Renal pelvis (tissue), 12 donors: ENCODE results near the gene ATIC. TPM values are rescaled to one million over a fixed set of nuclear protein-coding genes. Genes with fewer than 3 reads are reported as not detected.

Experiments
- DNase-seq: peaks from one replicate; pipeline ENCODE4 v3.0.0-alpha.2; 2013
- long read RNA-seq, 16 experiments: transcript quantifications; one replicate each; lab custom pipeline, GENCODE V29; 2026
- polyA plus RNA-seq, 3 donors: library from polyadenylated mRNA; unstranded; fragments of 120-200 nt; gene quantifications; one replicate each; pipeline ENCODE4 v1.2.1, GENCODE V29; 2013; ENCODE audit not compliant: insufficient read length in 3 of 3

Gene ATIC
- polyA plus RNA-seq = 100 to 1,000 TPM; 110 to 134 (median 133) TPM
- long read RNA-seq, donor 1, transcript ATIC-201 (16 exons, 2,213 nt) = major isoform, 17 of 360 reads
- long read RNA-seq, donor 1, transcript ATIC-205 (15 exons, 2,275 nt) = minor isoform, 6 of 360 reads
- long read RNA-seq, donor 1, partial matches to known transcripts = 335 of 360 reads
- long read RNA-seq, donor 1, other reads (novel, unspliced or antisense) = 0 of 360 reads
- long read RNA-seq, donor 2, transcript ATIC-201 (16 exons, 2,213 nt) = major isoform, 20 of 243 reads
- long read RNA-seq, donor 2, partial matches to known transcripts = 172 of 243 reads
- long read RNA-seq, donor 2, other reads (novel, unspliced or antisense) = 44 of 243 reads
- long read RNA-seq, donor 3, transcript ATIC-201 (16 exons, 2,213 nt) = major isoform, 17 of 21 reads
- long read RNA-seq, donor 3, partial matches to known transcripts = 0 of 21 reads
- long read RNA-seq, donor 3, other reads (novel, unspliced or antisense) = 0 of 21 reads
- long read RNA-seq, donor 4, transcript ATIC-201 (16 exons, 2,213 nt) = major isoform, 20 of 30 reads
- long read RNA-seq, donor 4, partial matches to known transcripts = 5 of 30 reads
- long read RNA-seq, donor 4, other reads (novel, unspliced or antisense) = 0 of 30 reads
- long read RNA-seq, donor 5, transcript ATIC-201 (16 exons, 2,213 nt) = major isoform, 8 of 10 reads
- long read RNA-seq, donor 5, partial matches to known transcripts = 0 of 10 reads
- long read RNA-seq, donor 5, other reads (novel, unspliced or antisense) = 0 of 10 reads
- long read RNA-seq, donor 6, transcript ATIC-212 (2 exons, 486 nt) = minor isoform, 5 of 271 reads
- long read RNA-seq, donor 6, transcript ATIC-201 (16 exons, 2,213 nt) = major isoform, 14 of 271 reads
- long read RNA-seq, donor 6, partial matches to known transcripts = 252 of 271 reads
- long read RNA-seq, donor 6, other reads (novel, unspliced or antisense) = 0 of 271 reads
- long read RNA-seq, donor 7, transcript ATIC-201 (16 exons, 2,213 nt) = major isoform, 17 of 23 reads
- long read RNA-seq, donor 7, partial matches to known transcripts = 0 of 23 reads
- long read RNA-seq, donor 7, other reads (novel, unspliced or antisense) = 0 of 23 reads
- long read RNA-seq, donor 8, transcript ATIC-201 (16 exons, 2,213 nt) = major isoform, 6 of 10 reads
- long read RNA-seq, donor 8, partial matches to known transcripts = 0 of 10 reads
- long read RNA-seq, donor 8, other reads (novel, unspliced or antisense) = 0 of 10 reads
- long read RNA-seq, donor 9, transcript ATIC-201 (16 exons, 2,213 nt) = major isoform, 17 of 24 reads
- long read RNA-seq, donor 9, partial matches to known transcripts = 0 of 24 reads
- long read RNA-seq, donor 9, other reads (novel, unspliced or antisense) = 0 of 24 reads
- long read RNA-seq, donor 10, transcript ATIC-201 (16 exons, 2,213 nt) = major isoform, 15 of 19 reads
- long read RNA-seq, donor 10, partial matches to known transcripts = 0 of 19 reads
- long read RNA-seq, donor 10, other reads (novel, unspliced or antisense) = 0 of 19 reads
- long read RNA-seq, donor 11, transcript ATIC-201 (16 exons, 2,213 nt) = major isoform, 9 of 12 reads
- long read RNA-seq, donor 11, partial matches to known transcripts = 0 of 12 reads
- long read RNA-seq, donor 11, other reads (novel, unspliced or antisense) = 0 of 12 reads
- long read RNA-seq, donor 12, transcript ATIC-201 (16 exons, 2,213 nt) = major isoform, 21 of 31 reads
- long read RNA-seq, donor 12, transcript ATIC-205 (15 exons, 2,275 nt) = minor isoform, 7 of 31 reads
- long read RNA-seq, donor 12, partial matches to known transcripts = 0 of 31 reads
- long read RNA-seq, donor 12, other reads (novel, unspliced or antisense) = 0 of 31 reads
- long read RNA-seq, donor 13, transcript ATIC-201 (16 exons, 2,213 nt) = major isoform, 7 of 12 reads
- long read RNA-seq, donor 13, partial matches to known transcripts = 0 of 12 reads
- long read RNA-seq, donor 13, other reads (novel, unspliced or antisense) = 0 of 12 reads
- long read RNA-seq, donor 14 = 0 reads
- long read RNA-seq, donor 15, transcript ATIC-201 (16 exons, 2,213 nt) = major isoform, 16 of 20 reads
- long read RNA-seq, donor 15, partial matches to known transcripts = 0 of 20 reads
- long read RNA-seq, donor 15, other reads (novel, unspliced or antisense) = 0 of 20 reads
- long read RNA-seq, donor 16, transcript ATIC-201 (16 exons, 2,213 nt) = major isoform, 15 of 29 reads
- long read RNA-seq, donor 16, partial matches to known transcripts = 6 of 29 reads
- long read RNA-seq, donor 16, other reads (novel, unspliced or antisense) = 0 of 29 reads

- DNase-seq = peak; percentile 90
These were observed at the start of gene ATIC for GRCh38 chr2:215311625-215312396. Gene ATIC (plus strand): TSS chr2:215312059. CDS start chr2:215312143, 84 bp downstream.

GRCh38 chr2:215262303-215262702, 49.6 kb upstream of the ATIC start:
- DNase-seq = no peak

GRCh38 chr2:215262741-215263362, 49.0 kb upstream of the ATIC start:
- no peak for DNase-seq

GRCh38 chr2:215264374-215264773, 47.5 kb upstream of the ATIC start:
- DNase-seq = no peak

GRCh38 chr2:215269397-215270117, 42.3 kb upstream of the ATIC start:
- DNase-seq = peak; percentile 85

- no peak for DNase-seq
These were observed 41.8 kb upstream of the ATIC start for GRCh38 chr2:215270118-215270451.

- DNase-seq = peak; percentile 37
These were observed 40.4 kb upstream of the ATIC start for GRCh38 chr2:215271446-215271845.

GRCh38 chr2:215272918-215273317, 38.9 kb upstream of the ATIC start:
- no peak for DNase-seq

GRCh38 chr2:215274829-215275228, 37.0 kb upstream of the ATIC start:
- no peak for DNase-seq

- DNase-seq = no peak
These were observed 36.0 kb upstream of the ATIC start for GRCh38 chr2:215275824-215276223.

GRCh38 chr2:215277944-215278343, 33.9 kb upstream of the ATIC start:
- DNase-seq = no peak

GRCh38 chr2:215280326-215280725, 31.5 kb upstream of the ATIC start:
- no peak for DNase-seq

- DNase-seq = no peak
These were observed 28.6 kb upstream of the ATIC start for GRCh38 chr2:215283221-215283620.

- DNase-seq = no peak
These were observed 25.6 kb upstream of the ATIC start for GRCh38 chr2:215286309-215286708.

- DNase-seq = no peak
These were observed 23.6 kb upstream of the ATIC start for GRCh38 chr2:215288112-215288815.

GRCh38 chr2:215290980-215291599, 20.8 kb upstream of the ATIC start:
- DNase-seq = no peak

- DNase-seq = no peak
These were observed 18.0 kb upstream of the ATIC start for GRCh38 chr2:215293879-215294278.
